Measurements from ENCODE around the gene AGBL4.

DNA sequence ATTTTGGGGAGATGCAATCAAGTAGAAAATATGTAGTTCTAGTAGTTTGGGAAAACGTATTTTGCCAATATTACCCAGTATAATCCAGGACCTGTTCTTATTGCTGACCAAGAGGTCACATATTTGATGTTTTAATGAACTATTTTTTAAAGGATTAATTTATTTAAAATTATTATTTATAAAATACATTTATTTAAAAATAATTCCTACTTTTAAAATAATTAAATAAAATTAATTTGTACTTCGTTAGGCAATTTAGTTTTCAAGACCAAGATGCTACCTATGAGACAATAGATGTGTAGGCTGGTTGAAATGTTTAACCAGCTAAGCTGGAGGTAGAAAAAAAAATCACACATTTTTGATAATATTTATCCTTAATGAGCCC is 1106.7 kb downstream of the AGBL4 start:
- TF ChIP-seq ZNF747 (tag by site-specific recombination; IDR thresholded peaks at IDR 0.05) (no peak), YY1 (tag by site-specific recombination; IDR thresholded peaks at IDR 0.05) (no peak), ZNF140 (tag by site-specific recombination; IDR thresholded peaks at IDR 0.05) (no peak), GLIS2 (tag by site-specific recombination; IDR thresholded peaks at IDR 0.05) (no peak), ZNF274 (IDR thresholded peaks at IDR 0.05; ENCODE audit: low read length) (no peak), ZNF274 (tag by site-specific recombination; IDR thresholded peaks at IDR 0.05; ENCODE audit: borderline replicate concordance) (no peak)
- TF ChIP-seq, protein P1, sequence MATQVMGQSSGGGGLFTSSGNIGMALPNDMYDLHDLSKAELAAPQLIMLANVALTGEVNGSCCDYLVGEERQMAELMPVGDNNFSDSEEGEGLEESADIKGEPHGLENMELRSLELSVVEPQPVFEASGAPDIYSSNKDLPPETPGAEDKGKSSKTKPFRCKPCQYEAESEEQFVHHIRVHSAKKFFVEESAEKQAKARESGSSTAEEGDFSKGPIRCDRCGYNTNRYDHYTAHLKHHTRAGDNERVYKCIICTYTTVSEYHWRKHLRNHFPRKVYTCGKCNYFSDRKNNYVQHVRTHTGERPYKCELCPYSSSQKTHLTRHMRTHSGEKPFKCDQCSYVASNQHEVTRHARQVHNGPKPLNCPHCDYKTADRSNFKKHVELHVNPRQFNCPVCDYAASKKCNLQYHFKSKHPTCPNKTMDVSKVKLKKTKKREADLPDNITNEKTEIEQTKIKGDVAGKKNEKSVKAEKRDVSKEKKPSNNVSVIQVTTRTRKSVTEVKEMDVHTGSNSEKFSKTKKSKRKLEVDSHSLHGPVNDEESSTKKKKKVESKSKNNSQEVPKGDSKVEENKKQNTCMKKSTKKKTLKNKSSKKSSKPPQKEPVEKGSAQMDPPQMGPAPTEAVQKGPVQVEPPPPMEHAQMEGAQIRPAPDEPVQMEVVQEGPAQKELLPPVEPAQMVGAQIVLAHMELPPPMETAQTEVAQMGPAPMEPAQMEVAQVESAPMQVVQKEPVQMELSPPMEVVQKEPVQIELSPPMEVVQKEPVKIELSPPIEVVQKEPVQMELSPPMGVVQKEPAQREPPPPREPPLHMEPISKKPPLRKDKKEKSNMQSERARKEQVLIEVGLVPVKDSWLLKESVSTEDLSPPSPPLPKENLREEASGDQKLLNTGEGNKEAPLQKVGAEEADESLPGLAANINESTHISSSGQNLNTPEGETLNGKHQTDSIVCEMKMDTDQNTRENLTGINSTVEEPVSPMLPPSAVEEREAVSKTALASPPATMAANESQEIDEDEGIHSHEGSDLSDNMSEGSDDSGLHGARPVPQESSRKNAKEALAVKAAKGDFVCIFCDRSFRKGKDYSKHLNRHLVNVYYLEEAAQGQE (tag by site-specific recombination; IDR thresholded peaks at IDR 0.05) = no peak
- TF ChIP-seq, protein P2, sequence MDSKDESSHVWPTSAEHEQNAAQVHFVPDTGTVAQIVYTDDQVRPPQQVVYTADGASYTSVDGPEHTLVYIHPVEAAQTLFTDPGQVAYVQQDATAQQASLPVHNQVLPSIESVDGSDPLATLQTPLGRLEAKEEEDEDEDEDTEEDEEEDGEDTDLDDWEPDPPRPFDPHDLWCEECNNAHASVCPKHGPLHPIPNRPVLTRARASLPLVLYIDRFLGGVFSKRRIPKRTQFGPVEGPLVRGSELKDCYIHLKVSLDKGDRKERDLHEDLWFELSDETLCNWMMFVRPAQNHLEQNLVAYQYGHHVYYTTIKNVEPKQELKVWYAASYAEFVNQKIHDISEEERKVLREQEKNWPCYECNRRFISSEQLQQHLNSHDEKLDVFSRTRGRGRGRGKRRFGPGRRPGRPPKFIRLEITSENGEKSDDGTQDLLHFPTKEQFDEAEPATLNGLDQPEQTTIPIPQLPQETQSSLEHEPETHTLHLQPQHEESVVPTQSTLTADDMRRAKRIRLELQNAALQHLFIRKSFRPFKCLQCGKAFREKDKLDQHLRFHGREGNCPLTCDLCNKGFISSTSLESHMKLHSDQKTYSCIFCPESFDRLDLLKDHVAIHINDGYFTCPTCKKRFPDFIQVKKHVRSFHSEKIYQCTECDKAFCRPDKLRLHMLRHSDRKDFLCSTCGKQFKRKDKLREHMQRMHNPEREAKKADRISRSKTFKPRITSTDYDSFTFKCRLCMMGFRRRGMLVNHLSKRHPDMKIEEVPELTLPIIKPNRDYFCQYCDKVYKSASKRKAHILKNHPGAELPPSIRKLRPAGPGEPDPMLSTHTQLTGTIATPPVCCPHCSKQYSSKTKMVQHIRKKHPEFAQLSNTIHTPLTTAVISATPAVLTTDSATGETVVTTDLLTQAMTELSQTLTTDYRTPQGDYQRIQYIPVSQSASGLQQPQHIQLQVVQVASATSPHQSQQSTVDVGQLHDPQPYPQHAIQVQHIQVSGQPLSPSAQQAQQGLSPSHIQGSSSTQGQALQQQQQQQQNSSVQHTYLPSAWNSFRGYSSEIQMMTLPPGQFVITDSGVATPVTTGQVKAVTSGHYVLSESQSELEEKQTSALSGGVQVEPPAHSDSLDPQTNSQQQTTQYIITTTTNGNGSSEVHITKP (tag by site-specific recombination; IDR thresholded peaks at IDR 0.05) = no peak
- TF ChIP-seq, protein P3, sequence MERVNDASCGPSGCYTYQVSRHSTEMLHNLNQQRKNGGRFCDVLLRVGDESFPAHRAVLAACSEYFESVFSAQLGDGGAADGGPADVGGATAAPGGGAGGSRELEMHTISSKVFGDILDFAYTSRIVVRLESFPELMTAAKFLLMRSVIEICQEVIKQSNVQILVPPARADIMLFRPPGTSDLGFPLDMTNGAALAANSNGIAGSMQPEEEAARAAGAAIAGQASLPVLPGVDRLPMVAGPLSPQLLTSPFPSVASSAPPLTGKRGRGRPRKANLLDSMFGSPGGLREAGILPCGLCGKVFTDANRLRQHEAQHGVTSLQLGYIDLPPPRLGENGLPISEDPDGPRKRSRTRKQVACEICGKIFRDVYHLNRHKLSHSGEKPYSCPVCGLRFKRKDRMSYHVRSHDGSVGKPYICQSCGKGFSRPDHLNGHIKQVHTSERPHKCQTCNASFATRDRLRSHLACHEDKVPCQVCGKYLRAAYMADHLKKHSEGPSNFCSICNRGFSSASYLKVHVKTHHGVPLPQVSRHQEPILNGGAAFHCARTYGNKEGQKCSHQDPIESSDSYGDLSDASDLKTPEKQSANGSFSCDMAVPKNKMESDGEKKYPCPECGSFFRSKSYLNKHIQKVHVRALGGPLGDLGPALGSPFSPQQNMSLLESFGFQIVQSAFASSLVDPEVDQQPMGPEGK (tag by site-specific recombination; IDR thresholded peaks at IDR 0.05) = no peak
- TF ChIP-seq, protein P4, sequence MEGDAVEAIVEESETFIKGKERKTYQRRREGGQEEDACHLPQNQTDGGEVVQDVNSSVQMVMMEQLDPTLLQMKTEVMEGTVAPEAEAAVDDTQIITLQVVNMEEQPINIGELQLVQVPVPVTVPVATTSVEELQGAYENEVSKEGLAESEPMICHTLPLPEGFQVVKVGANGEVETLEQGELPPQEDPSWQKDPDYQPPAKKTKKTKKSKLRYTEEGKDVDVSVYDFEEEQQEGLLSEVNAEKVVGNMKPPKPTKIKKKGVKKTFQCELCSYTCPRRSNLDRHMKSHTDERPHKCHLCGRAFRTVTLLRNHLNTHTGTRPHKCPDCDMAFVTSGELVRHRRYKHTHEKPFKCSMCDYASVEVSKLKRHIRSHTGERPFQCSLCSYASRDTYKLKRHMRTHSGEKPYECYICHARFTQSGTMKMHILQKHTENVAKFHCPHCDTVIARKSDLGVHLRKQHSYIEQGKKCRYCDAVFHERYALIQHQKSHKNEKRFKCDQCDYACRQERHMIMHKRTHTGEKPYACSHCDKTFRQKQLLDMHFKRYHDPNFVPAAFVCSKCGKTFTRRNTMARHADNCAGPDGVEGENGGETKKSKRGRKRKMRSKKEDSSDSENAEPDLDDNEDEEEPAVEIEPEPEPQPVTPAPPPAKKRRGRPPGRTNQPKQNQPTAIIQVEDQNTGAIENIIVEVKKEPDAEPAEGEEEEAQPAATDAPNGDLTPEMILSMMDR (tag by site-specific recombination; IDR thresholded peaks at IDR 0.05) = no peak

All from HEK293 (cell line).